HepG2 (cell line): Measurements from ENCODE around the gene SLC25A15. TPM values are rescaled to one million over a fixed set of nuclear protein-coding genes. Genes with fewer than 3 reads are reported as not detected.

Experiments
- BORCS8-MEF2B ChIP-seq: sonication (generic); formaldehyde crosslinking; IDR thresholded peaks from 2 replicates; pipeline ENCODE4 v1.8.0; 2022; ENCODE audit warnings: mild to moderate bottlenecking, missing genetic modification reagents
- CHD4 ChIP-seq: fragments of 200-600 bp; sonication (generic); IDR thresholded peaks from 2 replicates; pipeline ENCODE4 v1.7.0; 2017; ENCODE audit warnings: mild to moderate bottlenecking, low read length, borderline replicate concordance
- DNMT1 ChIP-seq: sonication (generic); formaldehyde crosslinking; IDR thresholded peaks from 2 replicates; pipeline ENCODE4 v1.5.1; 2020; ENCODE audit warnings: mild to moderate bottlenecking, missing genetic modification reagents
- HDAC6 ChIP-seq: fragments of 200-600 bp; sonication (generic); IDR thresholded peaks from 2 replicates; pipeline ENCODE4 v1.7.0; 2017; ENCODE audit warnings: mild to moderate bottlenecking, antibody characterized with exemption, low read length, low read depth
- HMG20A ChIP-seq: IDR thresholded peaks from 2 replicates; pipeline ENCODE4 v1.6.1; 2016; ENCODE audit warnings: borderline replicate concordance
- HNRNPLL ChIP-seq: fragments of 200-400 bp; formaldehyde crosslinking; IDR thresholded peaks from 2 replicates; pipeline ENCODE4 v1.6.1; 2017; ENCODE audit warnings: mild to moderate bottlenecking, low read depth, low read length; ENCODE audit not compliant: poor library complexity, severe bottlenecking
- HOXA3 ChIP-seq: sonication (generic); formaldehyde crosslinking; IDR thresholded peaks from 2 replicates; pipeline ENCODE4 v1.5.0; 2020; ENCODE audit warnings: missing genetic modification reagents
- JARID2 ChIP-seq: sonication (generic); formaldehyde crosslinking; IDR thresholded peaks from 2 replicates; pipeline ENCODE4 v1.8.1; 2023; ENCODE audit warnings: missing genetic modification reagents, inconsistent platforms; ENCODE audit not compliant: insufficient replicate concordance
- MIXL1 ChIP-seq: IDR thresholded peaks from 2 replicates; pipeline ENCODE4 v1.6.1; 2016
- NBN ChIP-seq: fragments of 450-650 bp; conservative IDR thresholded peaks from 2 replicates; pipeline ENCODE4 v1.6.1; 2017
- PHB2 ChIP-seq: fragments of 450-650 bp; IDR thresholded peaks from 2 replicates; pipeline ENCODE4 v1.6.1; 2018; ENCODE audit not compliant: partially characterized antibody
- SNAI1 ChIP-seq: sonication (generic); formaldehyde crosslinking; IDR thresholded peaks from 2 replicates; pipeline ENCODE4 v1.5.0; 2020; ENCODE audit warnings: mild to moderate bottlenecking, missing genetic modification reagents, borderline replicate concordance
- TOE1 ChIP-seq: sonication (generic); formaldehyde crosslinking; IDR thresholded peaks from 2 replicates; pipeline ENCODE4 v1.4.0; 2020; ENCODE audit warnings: mild to moderate bottlenecking, missing genetic modification reagents
- ZNF20 ChIP-seq: sonication (generic); formaldehyde crosslinking; IDR thresholded peaks from 2 replicates; pipeline ENCODE4 v1.4.0; 2020; ENCODE audit warnings: mild to moderate bottlenecking, moderate library complexity, missing genetic modification reagents
- ZNF460 ChIP-seq: sonication (generic); formaldehyde crosslinking; IDR thresholded peaks from 2 replicates; pipeline ENCODE4 v1.5.1; 2020; ENCODE audit warnings: missing genetic modification reagents, mild to moderate bottlenecking, borderline replicate concordance
- ZNF547 ChIP-seq: sonication (generic); formaldehyde crosslinking; IDR thresholded peaks from 2 replicates; pipeline ENCODE4 v1.5.1; 2020; ENCODE audit warnings: mild to moderate bottlenecking, missing genetic modification reagents
- ZNF670 ChIP-seq: sonication (generic); formaldehyde crosslinking; IDR thresholded peaks from 2 replicates; pipeline ENCODE4 v1.8.0; 2022; ENCODE audit warnings: mild to moderate bottlenecking, missing genetic modification reagents, borderline replicate concordance
- ZNF678 ChIP-seq: sonication (generic); formaldehyde crosslinking; IDR thresholded peaks from 2 replicates; pipeline ENCODE4 v1.4.0; 2020; ENCODE audit warnings: mild to moderate bottlenecking, missing genetic modification reagents
- ZNF891 ChIP-seq: sonication (generic); formaldehyde crosslinking; IDR thresholded peaks from 2 replicates; pipeline ENCODE4 v1.5.0; 2020; ENCODE audit warnings: mild to moderate bottlenecking, missing genetic modification reagents
- polyA plus RNA-seq, 8 experiments: library from polyadenylated mRNA; depleted of rRNA in 3 of 8; stranded (reverse) in 7 of 8; unstranded in 1 of 8; fragments of >200 nt; fragmentation: Illumina TruSeq in 4 of 8; extraction: Trizol in 4 of 8; gene quantifications; 2 replicates each; pipeline versions ENCODE4 v1.2.1 to v1.2.3, GENCODE V29; 2011 to 2016; ENCODE audit warnings: low read depth in 4 of 8, missing spikeins in 1 of 8, mixed read lengths in 1 of 8; ENCODE audit not compliant: insufficient read depth in 1 of 8
- total RNA-seq, 5 experiments: library from RNA; depleted of rRNA; stranded (reverse); fragments of >200 nt; fragmentation: Illumina TruSeq; extraction: Trizol; gene quantifications; 2 replicates each; pipeline ENCODE4 v1.2.3, GENCODE V29; 2016; ENCODE audit warnings: low read depth in 1 of 5
- TF ChIP-seq, protein P1 (sequence below): IDR thresholded peaks from 2 replicates; pipeline ENCODE4 v1.6.1; 2018; ENCODE audit warnings: missing genetic modification reagents, mild to moderate bottlenecking, missing compliant biosample characterization
- TF ChIP-seq, protein P2 (sequence below): sonication (generic); formaldehyde crosslinking; IDR thresholded peaks from 2 replicates; pipeline ENCODE4 v1.8.1; 2023; ENCODE audit warnings: mild to moderate bottlenecking, missing genetic modification reagents
- TF ChIP-seq, protein P3 (sequence below): sonication (generic); formaldehyde crosslinking; IDR thresholded peaks from 2 replicates; pipeline ENCODE4 v1.5.0; 2020; ENCODE audit warnings: missing genetic modification reagents

Gene SLC25A15
- total and polyA plus RNA-seq, 2 of the 13 experiments (the other 11 are each of a cell fraction or from before 2014, with no cell fraction given) = 17.3 to 39.1 TPM

DNA sequence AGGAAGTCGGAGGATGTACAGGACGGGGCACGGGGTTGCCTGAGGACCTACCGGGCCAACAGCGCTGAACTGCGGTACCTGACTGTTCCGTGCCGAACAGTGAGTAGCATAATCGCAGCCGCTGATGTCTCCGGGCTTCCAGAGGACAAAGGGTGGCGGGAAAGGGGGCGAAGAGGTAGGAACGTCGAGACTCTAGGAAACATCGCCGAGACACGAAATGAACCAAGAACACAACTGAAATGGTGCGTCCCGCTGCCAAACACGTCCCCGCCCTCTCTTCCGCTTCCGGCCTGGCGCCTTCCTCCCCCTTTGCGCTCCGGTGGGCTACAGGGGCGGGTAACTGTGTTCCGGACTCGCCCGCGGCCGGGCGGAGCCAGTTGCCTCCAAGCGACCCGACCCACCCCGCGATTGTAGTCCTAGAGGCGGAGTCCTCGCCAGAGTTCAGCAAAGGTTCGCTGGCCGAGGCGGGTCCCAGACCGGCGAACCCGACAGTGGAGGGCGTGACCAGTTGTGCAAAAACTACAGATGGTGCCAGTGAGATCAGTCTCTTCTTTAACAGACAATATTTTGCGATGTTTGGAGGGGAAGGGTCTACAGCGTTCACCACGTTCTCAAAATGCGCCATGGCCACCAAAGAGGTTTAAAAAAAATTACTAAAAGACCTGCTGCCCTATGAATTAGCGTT lies 18.3 kb upstream of the SLC25A15 start, which contains the start of gene MRPS31 (continued):
- 0 out of 2 replicates have a peak, but pooled peaks have one; percentile 34 for TF ChIP-seq HMG20A (CRISPR knock-in tag)
- peak; percentile 92 for TF ChIP-seq MIXL1
- TF ChIP-seq NBN = no peak
- TF ChIP-seq, protein P1, sequence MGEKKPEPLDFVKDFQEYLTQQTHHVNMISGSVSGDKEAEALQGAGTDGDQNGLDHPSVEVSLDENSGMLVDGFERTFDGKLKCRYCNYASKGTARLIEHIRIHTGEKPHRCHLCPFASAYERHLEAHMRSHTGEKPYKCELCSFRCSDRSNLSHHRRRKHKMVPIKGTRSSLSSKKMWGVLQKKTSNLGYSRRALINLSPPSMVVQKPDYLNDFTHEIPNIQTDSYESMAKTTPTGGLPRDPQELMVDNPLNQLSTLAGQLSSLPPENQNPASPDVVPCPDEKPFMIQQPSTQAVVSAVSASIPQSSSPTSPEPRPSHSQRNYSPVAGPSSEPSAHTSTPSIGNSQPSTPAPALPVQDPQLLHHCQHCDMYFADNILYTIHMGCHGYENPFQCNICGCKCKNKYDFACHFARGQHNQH (CRISPR knock-in tag) = peak; percentile 95
- TF ChIP-seq, protein P2, sequence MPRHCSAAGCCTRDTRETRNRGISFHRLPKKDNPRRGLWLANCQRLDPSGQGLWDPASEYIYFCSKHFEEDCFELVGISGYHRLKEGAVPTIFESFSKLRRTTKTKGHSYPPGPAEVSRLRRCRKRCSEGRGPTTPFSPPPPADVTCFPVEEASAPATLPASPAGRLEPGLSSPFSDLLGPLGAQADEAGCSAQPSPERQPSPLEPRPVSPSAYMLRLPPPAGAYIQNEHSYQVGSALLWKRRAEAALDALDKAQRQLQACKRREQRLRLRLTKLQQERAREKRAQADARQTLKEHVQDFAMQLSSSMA = 0 out of 2 replicates have a peak, but pooled peaks have one; percentile 63
- peak; percentile 92 for TF ChIP-seq BORCS8-MEF2B (CRISPR knock-in tag)
- TF ChIP-seq PHB2 = no peak
- no peak for TF ChIP-seq CHD4
- TF ChIP-seq, protein P3, sequence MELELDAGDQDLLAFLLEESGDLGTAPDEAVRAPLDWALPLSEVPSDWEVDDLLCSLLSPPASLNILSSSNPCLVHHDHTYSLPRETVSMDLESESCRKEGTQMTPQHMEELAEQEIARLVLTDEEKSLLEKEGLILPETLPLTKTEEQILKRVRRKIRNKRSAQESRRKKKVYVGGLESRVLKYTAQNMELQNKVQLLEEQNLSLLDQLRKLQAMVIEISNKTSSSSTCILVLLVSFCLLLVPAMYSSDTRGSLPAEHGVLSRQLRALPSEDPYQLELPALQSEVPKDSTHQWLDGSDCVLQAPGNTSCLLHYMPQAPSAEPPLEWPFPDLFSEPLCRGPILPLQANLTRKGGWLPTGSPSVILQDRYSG (CRISPR knock-in tag) = no peak
- TF ChIP-seq ZNF547 = no peak; the same call in 1 of the 2 replicates
- TF ChIP-seq JARID2 (CRISPR knock-in tag) = no peak
- TF ChIP-seq ZNF20 (CRISPR knock-in tag) = no peak
- TF ChIP-seq HDAC6 = no peak
- peak; percentile 90; the same call in 1 of the 2 replicates for TF ChIP-seq ZNF670 (CRISPR knock-in tag)
- TF ChIP-seq SNAI1 (CRISPR knock-in tag) = 0 out of 2 replicates have a peak, but pooled peaks have one; percentile 52
- TF ChIP-seq ZNF678 (CRISPR knock-in tag) = peak; percentile 82
- peak; percentile 65 for TF ChIP-seq HNRNPLL
- no peak; the same call in 1 of the 2 replicates for TF ChIP-seq ZNF891 (CRISPR knock-in tag)
- no peak for TF ChIP-seq DNMT1
- TF ChIP-seq ZNF460 (CRISPR knock-in tag) = no peak
- peak; percentile 92 for TF ChIP-seq TOE1 (CRISPR knock-in tag)
- TF ChIP-seq HOXA3 (CRISPR knock-in tag) = peak; percentile 95
